PC-9 (cell line): ENCODE measurements around the gene CCDC9B. TPM values are rescaled to one million over a fixed set of nuclear protein-coding genes. Genes with fewer than 3 reads are reported as not detected.

Experiments used
- BruUV-seq: library from RNA; stranded (reverse); fragments of 400-500 nt; replicated peaks from 2 replicates; lab custom pipeline; 2021; lab: Mats Ljungman, UMichigan
- CTCF ChIA-PET: fragments of 300-600 bp; sonication (Branson Sonifier 250); formaldehyde crosslinking; loops from one replicate; lab custom pipeline; 2022; ENCODE audit warnings: antibody characterized with exemption; lab: Charles Lee
- POLR2A ChIA-PET: fragments of 300-600 bp; sonication (Branson Sonifier 250); formaldehyde crosslinking; loops from one replicate; lab custom pipeline; 2022; ENCODE audit warnings: antibody characterized with exemption; ENCODE audit not compliant: unreplicated experiment; lab: Charles Lee
- DNase-seq, 2 experiments: peaks; one replicate each; pipeline versions ENCODE4 v3.0.0 to v3.0.0-alpha.2; 2015 to 2022; ENCODE audit warnings: mixed read lengths in 1 of 2
- H2AFZ ChIP-seq: fragments of 200-600 bp; sonication (generic); 2 replicates; pipeline ENCODE4 v1.8.1; 2017; ENCODE audit warnings: antibody characterized with exemption
- H3F3A ChIP-seq: fragments of 200-600 bp; sonication (generic); 2 replicates; pipeline ENCODE4 v1.8.1; 2017; ENCODE audit warnings: antibody characterized with exemption, mild to moderate bottlenecking, low read depth; ENCODE audit not compliant: insufficient read depth
- H3K27ac ChIP-seq: fragments of 200-600 bp; sonication (generic); 2 replicates; pipeline ENCODE4 v1.6.1; 2016; ENCODE audit warnings: mixed run types
- H3K27me3 ChIP-seq: fragments of 200-600 bp; sonication (generic); 2 replicates; pipeline ENCODE4 v1.6.1; 2016; ENCODE audit warnings: low read depth, mixed run types; ENCODE audit not compliant: insufficient read depth
- H3K36me3 ChIP-seq: fragments of 200-600 bp; sonication (generic); 2 replicates; pipeline ENCODE4 v1.6.1; 2016; ENCODE audit warnings: low read depth, mixed run types
- H3K4me1 ChIP-seq: fragments of 200-600 bp; sonication (generic); replicated peaks from 2 replicates; pipeline ENCODE4 v1.6.1; 2016; ENCODE audit warnings: mixed run types; ENCODE audit not compliant: insufficient read depth
- H3K4me2 ChIP-seq: fragments of 200-600 bp; sonication (generic); 2 replicates; pipeline ENCODE4 v1.6.1; 2017; ENCODE audit warnings: mixed run types
- H3K4me3 ChIP-seq: fragments of 200-600 bp; sonication (generic); 2 replicates; pipeline ENCODE4 v1.6.1; 2016; ENCODE audit warnings: mixed run types
- H3K79me2 ChIP-seq: fragments of 200-600 bp; sonication (generic); 2 replicates; pipeline ENCODE4 v1.6.1; 2017; ENCODE audit warnings: low read depth, mixed run types
- H3K9me2 ChIP-seq: fragments of 200-600 bp; sonication (generic); 2 replicates; pipeline ENCODE4 v1.8.1; 2017; ENCODE audit warnings: mild to moderate bottlenecking; ENCODE audit not compliant: insufficient read depth
- H3K9me3 ChIP-seq: fragments of 200-600 bp; sonication (generic); 2 replicates; pipeline ENCODE4 v1.8.1; 2016; ENCODE audit warnings: low read depth; ENCODE audit not compliant: insufficient read depth
- H4K20me1 ChIP-seq: fragments of 200-600 bp; sonication (generic); 2 replicates; pipeline ENCODE4 v1.8.1; 2017; ENCODE audit not compliant: insufficient read depth
- CTCF ChIP-seq: fragments of 200-600 bp; sonication (generic); conservative IDR thresholded peaks from 2 replicates; pipeline ENCODE4 v1.6.1; 2017; ENCODE audit warnings: mixed run types, antibody characterized with exemption, mild to moderate bottlenecking, moderate library complexity
- EZH2 ChIP-seq: fragments of 200-600 bp; sonication (generic); IDR thresholded peaks from 2 replicates; pipeline ENCODE4 v1.8.0; 2017; ENCODE audit warnings: antibody characterized with exemption, low read depth
- intact Hi-C: fragments of 100-400 bp; cut with micrococcal nuclease; formaldehyde crosslinking; loops from one replicate; pipeline ENCODE4 v1.10.0; 2022; ENCODE audit not compliant: unreplicated experiment
- total RNA-seq: library from RNA; stranded (reverse); gene quantifications from 2 replicates; pipeline ENCODE4 v1.2.3, GENCODE V29; 2021

The CCDC9B gene
- total RNA-seq, 1 experiment from 2014 or later = 141 TPM

- POLR2A ChIA-PET = no interaction called here
- H3K4me2 ChIP-seq = no peak overlapping the region; the same call in 1 of the 2 replicates
- intact Hi-C loops = no loop called here
- H4K20me1 ChIP-seq = no peaks in the 10 kb centered on the region
- no peak overlapping the region for H3K4me3 ChIP-seq
- H3K27me3 ChIP-seq = no peaks in the 10 kb centered on the region
- DNase-seq = no peak
- H3K79me2 ChIP-seq = peaks cover 4% of the 10 kb centered on the region; the same call in 1 of the 2 replicates
- no peaks in the 10 kb centered on the region for H3K36me3 ChIP-seq
- peaks cover 29% of the 10 kb centered on the region for H3F3A ChIP-seq
- H3K27ac ChIP-seq = no peak overlapping the region
- no TSS peak for BruUV-seq
- TF ChIP-seq CTCF (no peak), EZH2 (no peak)
- peaks cover 83% of the 10 kb centered on the region for H3K4me1 ChIP-seq
- H3K9me2 ChIP-seq = no peaks in the 10 kb centered on the region
- CTCF ChIA-PET = no interaction called here
- no peaks in the 10 kb centered on the region for H3K9me3 ChIP-seq
- H2AFZ ChIP-seq = no peak overlapping the region
Measured at GRCh38 chr15:40345867-40346578, 5.3 kb upstream of the CCDC9B start.

GRCh38 chr15:40345225-40345866 lies 4.6 kb upstream of the CCDC9B start:
- DNase-seq = no peak
- Histone ChIP-seq H4K20me1 (no peaks in the 10 kb centered on the region), H3K9me3 (no peaks in the 10 kb centered on the region), H3K4me1 (peaks cover 85% of the 10 kb centered on the region), H3F3A (peaks cover 29% of the 10 kb centered on the region), H2AFZ (no peak overlapping the region), H3K4me2 (no peak overlapping the region), H3K9me2 (no peaks in the 10 kb centered on the region), H3K27ac (no peak overlapping the region), H3K27me3 (no peaks in the 10 kb centered on the region), H3K79me2 (peaks cover 8% of the 10 kb centered on the region), H3K36me3 (no peaks in the 10 kb centered on the region), H3K4me3 (no peak overlapping the region)
- POLR2A ChIA-PET = no interaction called here
- BruUV-seq = no TSS peak
- no peak for TF ChIP-seq EZH2
- TF ChIP-seq CTCF = no peak
- CTCF ChIA-PET = no interaction called here
- intact Hi-C loops = no loop called here

GRCh38 chr15:40344631-40345120 lies 3.9 kb upstream of the CCDC9B start:
- Histone ChIP-seq H3K27me3 (no peaks in the 10 kb centered on the region), H3K9me3 (no peaks in the 10 kb centered on the region), H3K27ac (peak overlapping the region; percentile 93; the same call in 1 of the 2 replicates), H3K36me3 (no peaks in the 10 kb centered on the region), H4K20me1 (no peaks in the 10 kb centered on the region), H3K9me2 (no peaks in the 10 kb centered on the region), H3K4me3 (peak overlapping the region; percentile 51; the same call in 1 of the 2 replicates), H3F3A (peaks cover 29% of the 10 kb centered on the region), H3K4me2 (peak overlapping the region; percentile 97), H2AFZ (no peak overlapping the region), H3K4me1 (peaks cover 83% of the 10 kb centered on the region), H3K79me2 (peaks cover 15% of the 10 kb centered on the region)
- intact Hi-C loops = no loop called here
- no TSS peak for BruUV-seq
- POLR2A ChIA-PET = interaction anchor here (0.6 kb wide), 1 partner anchor 211 kb away, joined by 3 read pairs; no protein-coding TSS in a partner anchor
- peak; percentile 44 to 52 for DNase-seq
- TF ChIP-seq EZH2 = no peak
- TF ChIP-seq CTCF = peak; percentile 72
- CTCF ChIA-PET = interaction anchor here (0.9 to 1.7 kb wide), 4 partner anchors 13 to 54 kb away, joined by 3 to 17 read pairs (median 4); partner anchors contain the start of gene DISP2
